SHP77 (cell line): ENCODE data around the gene SH2D2A.

ENCODE experiments used
- DNase-seq, 2 experiments: peaks; one replicate each; lab custom pipeline; 2025; lab: John Stamatoyannopoulos, UW

The SH2D2A gene

DNA sequence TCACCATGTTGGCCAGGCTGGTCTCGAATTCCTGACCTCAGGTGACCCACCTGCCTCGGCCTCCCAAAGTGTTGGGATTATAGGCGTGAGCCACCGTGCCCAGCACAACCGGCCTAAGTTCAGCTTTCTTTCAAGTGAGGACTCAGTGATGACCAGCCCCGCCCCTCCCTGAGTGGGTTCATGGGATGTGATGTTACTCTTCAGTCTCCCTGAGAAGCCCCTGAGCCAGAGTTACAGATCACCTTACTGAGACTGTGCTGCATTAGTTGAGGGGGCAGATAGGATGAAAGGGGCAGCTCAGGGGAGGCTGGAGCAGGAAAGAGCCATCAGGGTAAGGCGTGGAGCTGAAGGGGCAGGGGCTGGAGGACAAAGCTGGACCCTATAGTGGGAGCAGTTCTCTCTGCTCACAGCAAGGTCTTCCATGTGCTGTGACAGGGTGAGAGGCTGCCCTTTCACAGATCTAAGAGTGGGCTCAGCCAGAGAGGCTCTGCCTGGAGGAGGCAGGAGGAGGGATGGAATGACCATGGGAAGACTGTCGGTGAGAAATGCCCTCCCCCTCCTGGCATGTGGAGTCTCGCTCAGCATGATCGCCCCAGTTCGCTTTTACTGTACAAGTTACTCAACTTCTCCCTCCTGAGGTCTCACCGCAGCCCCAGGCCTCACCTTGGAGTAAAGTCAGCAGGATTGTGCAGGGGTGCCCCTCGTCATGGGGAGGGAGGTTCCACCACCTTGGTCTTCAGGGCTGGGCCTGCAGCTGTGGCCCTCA, 13.4 kb downstream of the SH2D2A start:
- DNase-seq: no peak

DNA sequence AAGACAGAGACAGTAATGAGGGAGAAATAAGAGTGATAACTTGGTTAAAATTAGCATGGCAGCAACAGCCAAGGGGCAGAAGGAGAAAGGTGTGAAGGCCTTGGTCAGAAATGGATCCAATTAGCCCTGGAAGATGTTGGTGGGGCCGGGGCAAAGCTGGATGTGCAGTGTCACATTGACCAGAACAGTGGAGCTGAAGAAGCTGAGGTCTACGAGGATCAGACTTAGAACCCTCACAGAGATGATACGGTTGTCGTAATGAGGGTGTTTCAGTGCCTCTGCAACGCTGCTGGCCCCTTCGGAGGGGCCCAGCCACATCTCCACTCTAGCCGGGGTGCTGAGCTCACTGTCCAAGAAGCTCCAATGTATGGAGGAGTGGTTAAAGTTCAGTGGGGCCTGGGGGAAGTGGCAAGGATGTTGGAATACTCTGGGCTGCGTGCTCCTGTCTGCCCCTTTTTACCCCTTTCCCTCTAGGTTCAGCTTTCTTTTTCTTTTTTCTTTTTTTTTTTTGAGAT, 14.2 kb downstream of the SH2D2A start:
- DNase-seq: no peak

GRCh38 chr1:156801409-156802121, 15.1 kb downstream of the SH2D2A start:
- no peak for DNase-seq

DNA sequence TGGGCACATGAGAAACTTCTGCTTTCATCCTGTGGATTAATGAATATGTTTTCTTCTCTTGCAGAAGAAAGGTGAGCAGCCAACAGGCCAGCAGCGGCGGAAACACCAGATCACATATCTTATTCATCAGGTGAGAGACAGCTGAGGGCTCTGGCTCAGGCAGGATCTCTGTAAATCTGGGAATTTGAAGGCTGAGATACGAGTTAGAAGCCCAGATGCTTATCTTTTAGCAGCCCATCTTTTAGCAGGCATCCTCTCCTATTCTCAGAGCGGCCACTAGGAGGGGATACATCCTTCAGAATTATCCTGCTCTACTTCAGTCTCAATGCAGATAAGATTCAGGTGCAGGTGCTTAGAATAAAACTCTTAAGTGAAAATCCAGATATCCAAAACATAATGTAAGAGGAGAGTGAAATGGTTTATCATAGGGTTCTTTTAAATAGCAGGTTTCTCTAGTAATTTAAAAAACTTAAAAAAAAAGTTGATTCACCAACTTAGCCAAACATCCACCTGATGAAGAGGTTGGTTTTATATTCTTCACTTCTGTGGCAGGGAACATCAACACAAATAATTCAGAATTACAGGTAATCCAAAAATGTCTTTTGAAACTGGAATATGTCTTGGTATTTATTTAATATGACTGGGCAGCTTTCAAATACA, 19.3 kb downstream of the SH2D2A start:
- DNase-seq: peak; percentile 55 to 67

GRCh38 chr1:156796340-156797097, 20.1 kb downstream of the SH2D2A start:
- no peak for DNase-seq

GRCh38 chr1:156795787-156796186, 20.9 kb downstream of the SH2D2A start:
- DNase-seq: no peak

DNA sequence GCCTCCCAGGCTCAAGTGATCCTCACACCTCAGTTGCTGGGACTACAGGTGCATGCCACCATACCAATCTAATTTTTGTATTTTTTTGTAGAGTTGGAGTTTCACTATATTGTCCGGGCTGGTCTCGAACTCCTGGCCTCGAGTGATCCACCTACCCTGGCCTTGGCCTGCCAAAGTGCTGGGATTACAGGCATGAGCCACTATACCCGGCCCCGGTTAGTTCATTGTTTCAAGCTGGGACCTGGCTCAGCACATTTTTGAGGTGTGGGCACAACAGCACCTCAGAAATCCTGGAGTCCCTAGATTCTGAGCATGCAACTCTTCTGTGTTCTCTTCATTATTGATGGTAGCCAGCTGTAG, 21.3 kb downstream of the SH2D2A start:
- no peak for DNase-seq

DNA sequence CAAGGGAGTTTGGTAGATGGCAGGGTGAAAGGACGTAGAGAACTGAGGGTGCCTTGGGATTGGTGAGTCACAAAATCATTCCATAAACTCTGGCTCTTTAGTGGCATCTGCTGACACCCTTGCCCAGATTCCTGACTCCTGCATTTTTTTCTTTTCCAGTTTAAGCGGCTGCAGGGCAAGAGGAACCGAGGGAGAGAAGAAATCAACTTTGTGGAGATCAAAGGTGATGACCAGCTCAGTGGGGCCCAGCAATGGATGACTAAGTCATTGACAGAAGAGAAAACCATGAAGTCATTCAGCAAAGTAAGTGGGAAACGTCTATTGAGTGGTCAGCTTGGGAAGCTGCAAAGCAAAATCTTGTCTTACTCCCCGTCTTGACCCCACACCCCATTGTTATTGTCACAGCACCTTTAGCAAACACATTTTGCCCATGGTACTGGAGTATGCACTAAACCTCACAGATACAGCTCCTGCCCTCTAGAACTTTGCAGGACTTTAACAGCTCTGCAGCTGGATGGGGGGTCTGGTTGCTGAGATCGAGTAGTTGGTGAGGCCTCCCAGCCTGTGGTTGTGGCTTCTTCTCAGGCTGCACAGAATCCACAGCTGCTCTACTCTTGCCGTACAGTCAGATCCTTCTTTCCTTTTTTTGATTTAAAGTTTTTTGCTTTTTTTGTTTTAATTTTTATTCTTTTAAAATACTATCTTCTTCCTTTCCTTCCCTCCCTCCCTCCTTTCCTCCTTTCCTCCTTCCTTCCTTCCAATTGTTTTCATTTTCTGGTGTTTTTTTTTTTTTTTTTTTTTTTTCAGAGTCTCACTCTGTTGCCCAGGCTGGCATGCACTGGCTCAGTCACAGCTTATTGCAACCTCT, 21.9 kb downstream of the SH2D2A start:
- DNase-seq: no peak

DNA sequence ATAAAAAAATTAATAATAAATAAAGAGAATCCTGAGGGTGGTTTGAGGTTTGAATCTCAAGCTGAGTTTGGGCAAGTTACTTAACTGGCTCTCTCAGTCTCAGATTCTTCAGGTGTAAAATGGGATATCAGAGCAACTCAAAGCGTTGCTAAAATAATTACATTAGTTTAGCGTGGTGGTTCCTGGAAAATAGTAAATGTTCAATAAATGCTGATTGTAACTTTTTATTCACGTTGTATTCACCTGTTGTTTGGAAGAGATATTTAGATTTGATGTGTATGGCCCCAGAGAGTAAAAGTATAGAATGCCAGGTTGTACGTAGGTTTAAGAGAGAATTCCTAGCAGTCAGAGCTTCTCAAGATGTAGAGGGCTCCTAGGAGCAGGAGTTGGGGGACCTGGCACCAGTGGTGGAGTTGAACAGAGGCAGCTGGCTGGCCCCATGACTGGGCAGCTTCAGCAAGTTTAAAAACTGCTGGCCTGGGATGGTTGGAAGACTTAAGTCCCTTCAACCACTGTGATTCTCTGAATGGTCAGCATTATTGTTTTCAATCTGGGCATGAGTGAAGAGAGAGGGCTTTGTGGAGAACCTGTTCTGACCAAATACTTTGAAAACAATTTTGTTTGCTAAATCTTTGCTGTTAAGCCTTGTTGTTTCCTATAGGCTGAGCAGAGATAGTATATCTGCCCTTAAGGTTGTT, 26.9 kb downstream of the SH2D2A start:
- DNase-seq: no peak

DNA sequence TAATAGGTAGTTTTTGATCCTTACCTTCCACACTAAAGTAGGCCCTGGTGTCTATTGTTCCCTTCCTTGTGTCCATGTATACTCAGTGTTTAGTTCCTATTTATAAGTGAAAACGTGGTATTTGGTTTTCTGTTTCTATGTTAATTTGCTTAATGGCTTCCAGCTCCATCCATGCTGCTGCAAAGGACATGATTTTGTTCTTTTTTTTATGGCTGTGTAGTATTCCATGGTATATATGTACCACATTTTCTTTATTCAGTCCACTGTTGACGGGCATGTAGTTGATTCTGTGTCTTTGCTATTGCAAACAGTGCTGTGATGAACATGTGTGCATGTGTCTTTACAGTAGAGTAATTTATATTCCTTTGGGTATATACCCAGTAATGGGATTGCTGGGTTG, 28.5 kb downstream of the SH2D2A start:
- DNase-seq: no peak

DNA sequence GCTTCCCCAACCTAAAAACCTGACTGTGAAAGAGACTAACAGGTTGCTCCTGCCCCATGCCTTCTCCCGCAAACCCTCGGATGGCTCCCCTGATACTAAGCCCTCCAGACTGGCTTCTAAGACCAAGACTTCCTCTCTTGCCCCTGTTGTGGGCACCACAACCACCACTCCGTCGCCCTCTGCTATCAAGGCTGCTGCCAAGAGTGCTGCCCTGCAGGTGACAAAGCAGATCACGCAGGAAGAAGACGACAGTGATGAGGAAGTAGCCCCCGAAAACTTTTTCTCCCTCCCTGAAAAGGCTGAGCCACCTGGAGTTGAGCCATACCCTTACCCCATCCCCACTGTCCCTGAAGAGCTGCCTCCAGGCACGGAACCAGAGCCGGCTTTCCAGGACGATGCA, 30.0 kb downstream of the SH2D2A start:
- DNase-seq: no peak

DNA sequence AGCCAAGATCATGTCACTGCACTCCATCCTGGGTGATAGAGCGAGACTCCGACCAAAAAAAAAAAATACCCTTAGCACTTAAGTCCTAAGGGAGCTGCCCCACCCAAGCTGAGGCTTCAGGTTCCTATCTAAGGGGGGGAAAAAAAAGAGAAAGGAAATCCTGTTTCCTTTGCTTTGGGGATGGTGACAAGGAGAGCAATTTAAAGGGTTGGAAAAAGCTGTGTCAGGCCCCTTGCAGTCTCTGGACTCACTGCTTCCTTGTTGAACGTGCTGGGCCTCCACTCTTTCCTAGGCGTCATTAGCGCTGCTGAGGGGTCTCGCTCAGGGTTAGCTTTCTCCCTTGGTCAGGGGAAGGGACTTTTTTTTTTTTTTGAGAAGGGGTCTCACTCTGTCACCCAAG, 31.2 kb downstream of the SH2D2A start:
- DNase-seq: no peak

DNA sequence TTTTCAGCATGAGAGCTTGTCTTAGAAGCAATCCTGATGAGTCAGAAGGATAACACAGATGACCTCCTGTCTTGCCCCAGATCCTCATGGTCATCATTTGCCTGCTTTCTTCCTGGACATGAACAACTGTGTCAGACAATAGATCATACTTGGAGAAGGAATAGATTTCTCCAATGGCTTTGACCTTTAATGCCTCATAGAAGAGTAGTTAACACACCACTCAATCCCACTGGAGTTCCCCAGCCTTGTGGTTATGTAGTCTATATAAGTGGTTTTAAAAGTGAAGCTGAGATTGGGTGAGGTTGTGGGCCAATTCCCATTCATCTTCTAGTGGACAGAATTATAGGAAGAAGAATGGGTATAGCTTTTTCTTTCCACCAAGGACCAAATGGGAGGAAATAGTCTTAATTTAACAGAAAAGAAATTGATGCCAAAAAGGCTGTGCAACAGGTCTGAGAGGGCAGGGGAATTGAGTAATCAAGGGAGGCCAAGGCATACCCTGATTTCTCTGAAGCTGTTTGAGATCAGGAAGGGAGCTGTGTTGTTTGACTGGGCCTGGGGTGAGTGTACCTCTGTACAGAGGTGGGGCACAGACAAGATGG, 35.0 kb downstream of the SH2D2A start:
- no peak for DNase-seq

- DNase-seq: no peak
Observed at GRCh38 chr1:156777573-156777972, 39.1 kb downstream of the SH2D2A start.

DNA sequence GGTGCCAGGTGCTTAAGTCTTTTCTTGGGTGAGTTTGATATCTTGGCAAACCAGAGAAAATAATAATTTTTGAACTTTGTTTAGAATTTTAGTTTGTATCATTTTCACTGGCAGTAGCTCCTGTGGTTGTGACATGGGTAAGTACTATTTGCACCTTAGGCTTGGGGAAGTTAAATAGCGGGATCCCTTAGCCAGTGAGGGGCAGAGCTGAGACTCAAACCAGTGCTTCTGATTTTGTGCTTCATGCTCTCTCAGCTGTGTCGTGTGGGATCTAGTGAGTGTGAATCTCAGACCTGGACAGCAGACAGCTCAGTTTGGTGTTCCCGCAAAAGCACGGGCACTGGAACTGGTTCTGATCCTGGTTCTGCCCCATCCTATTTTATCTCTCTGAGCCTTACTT, 39.7 kb downstream of the SH2D2A start:
- no peak for DNase-seq

DNA sequence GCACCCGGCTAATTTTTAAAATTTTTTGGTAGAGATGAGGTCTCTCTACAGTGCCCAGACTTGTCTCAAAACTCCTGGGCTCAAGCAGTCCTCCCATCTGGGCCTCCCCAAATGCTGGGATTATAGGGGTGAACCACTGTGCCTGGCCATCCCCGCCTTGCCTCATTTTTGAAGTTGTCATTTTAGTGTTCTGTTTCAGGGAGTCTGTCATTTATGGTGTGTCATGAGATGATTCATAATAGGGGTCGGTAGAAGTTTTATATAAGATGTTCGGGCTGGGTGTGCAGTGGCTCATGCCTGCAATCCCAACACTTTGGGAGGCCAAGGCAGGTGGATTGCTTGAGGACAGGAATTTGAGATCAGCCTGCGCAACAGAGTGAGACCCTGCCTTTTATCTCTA, 40.8 kb downstream of the SH2D2A start:
- no peak for DNase-seq

DNA sequence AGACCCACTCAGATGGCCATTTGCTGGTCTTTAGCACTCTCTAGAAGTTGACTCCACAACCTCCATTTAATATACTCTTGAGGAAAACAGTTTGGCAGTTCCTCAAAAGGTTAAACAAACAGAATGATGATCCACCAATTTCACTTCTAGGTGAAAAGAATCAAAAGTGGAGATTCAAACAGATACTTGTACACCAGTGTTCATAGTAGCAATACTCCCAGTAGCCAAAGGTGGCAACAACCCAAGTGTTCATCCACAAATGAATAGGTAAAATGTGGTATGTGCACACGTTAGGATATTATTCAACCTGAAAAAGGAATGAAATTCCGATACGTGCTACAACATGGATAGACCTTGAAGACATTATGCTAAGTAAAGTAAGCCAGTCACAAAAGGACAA, 43.0 kb downstream of the SH2D2A start:
- peak in 1 of 2 experiments; percentile 4 for DNase-seq

- no peak for DNase-seq
Observed at GRCh38 chr1:156772728-156773497, 43.7 kb downstream of the SH2D2A start.

GRCh38 chr1:156772222-156772621, 44.4 kb downstream of the SH2D2A start:
- no peak for DNase-seq
